Peyer's patch (tissue), 4 donors: ENCODE data around the gene SMYD1. TPM values are rescaled to one million over a fixed set of nuclear protein-coding genes. Genes with fewer than 3 reads are reported as not detected.
"Not testable (repeated sequence)": the region's sequence is repeated elsewhere in the genome, so short reads cannot be mapped to it uniquely, and the experiment has no call there.

Source experiments
- DNase-seq, 3 donors: peaks; one replicate each; pipeline ENCODE4 v3.0.0-alpha.2; 2017 to 2019
- H3K27ac ChIP-seq, 4 donors: fragments of 200-600 bp; sonication (generic); one replicate each; pipeline ENCODE4 v1.5.1; 2016 to 2019
- H3K27me3 ChIP-seq, 2 donors: fragments of 200-600 bp; sonication (generic); one replicate each; pipeline ENCODE4 v1.5.1; 2019
- H3K36me3 ChIP-seq, 3 donors: fragments of 200-600 bp; sonication (generic); one replicate each; pipeline ENCODE4 v1.5.1; 2016 to 2019
- H3K4me1 ChIP-seq, 4 donors: fragments of 200-600 bp; sonication (generic); one replicate each; pipeline ENCODE4 v1.5.1; 2016 to 2019
- H3K4me3 ChIP-seq, 4 donors: fragments of 200-600 bp; sonication (generic); 1 replicate in 3 of 4; 2 replicates in 1 of 4; pipeline ENCODE4 v1.5.1; 2016 to 2019; ENCODE audit warnings: mild to moderate bottlenecking in 1 of 4
- H3K9me3 ChIP-seq, 4 donors: fragments of 200-600 bp; sonication (generic); one replicate each; pipeline ENCODE4 v1.5.1; 2016 to 2019; ENCODE audit warnings: mild to moderate bottlenecking in 1 of 4
- CTCF ChIP-seq, 6 experiments: fragments of 450-650 bp in 4 of 6; fragments of 200-600 bp in 2 of 6; sonication (generic) in 1 of 6; IDR thresholded peaks; one replicate each; pipeline ENCODE4 v1.5.1; 2017 to 2019; ENCODE audit warnings: antibody characterized with exemption in 6 of 6, mild to moderate bottlenecking in 3 of 6, moderate library complexity in 1 of 6
- POLR2A ChIP-seq, 2 donors: fragments of 450-650 bp; IDR thresholded peaks; one replicate each; pipeline ENCODE4 v1.5.1; 2017; ENCODE audit warnings: antibody characterized with exemption in 2 of 2, mild to moderate bottlenecking in 2 of 2, moderate library complexity in 2 of 2
- total RNA-seq, 4 donors: library from RNA; depleted of rRNA; stranded (reverse); fragments of >200 nt; gene quantifications; one replicate each; pipeline ENCODE4 v1.1.0, GENCODE V29; 2016

The SMYD1 gene
- 1 to 10 TPM in 1 of 4 donors, under 1 TPM in 1, not detected in 2; 0.67 to 2.7 TPM for total RNA-seq

DNA sequence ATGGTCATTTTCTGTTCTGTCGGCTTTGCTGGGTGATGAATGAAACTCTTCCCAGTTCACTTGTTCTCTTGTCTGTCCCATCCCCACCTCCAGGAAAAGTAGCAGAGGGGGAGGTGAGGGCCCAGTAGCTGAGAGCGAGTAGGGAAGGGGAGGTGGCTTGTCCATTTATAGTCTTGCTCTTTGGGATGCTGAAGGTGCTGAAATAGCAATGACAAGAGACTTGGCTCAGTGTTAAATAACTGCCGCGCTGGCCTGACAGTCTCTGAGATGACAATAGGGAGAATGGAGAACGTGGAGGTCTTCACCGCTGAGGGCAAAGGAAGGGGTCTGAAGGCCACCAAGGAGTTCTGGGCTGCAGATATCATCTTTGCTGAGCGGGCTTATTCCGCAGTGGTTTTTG is at the start of gene SMYD1:
TSS of gene SMYD1 (plus strand) at position 228 of the 400 bp plus-strand sequence. CDS start at position 268, 40 bp downstream.
- no peak for DNase-seq
- TF ChIP-seq CTCF (IDR thresholded peaks at IDR 0.05) (no peak), POLR2A (IDR thresholded peaks at IDR 0.05) (no peak)

DNA sequence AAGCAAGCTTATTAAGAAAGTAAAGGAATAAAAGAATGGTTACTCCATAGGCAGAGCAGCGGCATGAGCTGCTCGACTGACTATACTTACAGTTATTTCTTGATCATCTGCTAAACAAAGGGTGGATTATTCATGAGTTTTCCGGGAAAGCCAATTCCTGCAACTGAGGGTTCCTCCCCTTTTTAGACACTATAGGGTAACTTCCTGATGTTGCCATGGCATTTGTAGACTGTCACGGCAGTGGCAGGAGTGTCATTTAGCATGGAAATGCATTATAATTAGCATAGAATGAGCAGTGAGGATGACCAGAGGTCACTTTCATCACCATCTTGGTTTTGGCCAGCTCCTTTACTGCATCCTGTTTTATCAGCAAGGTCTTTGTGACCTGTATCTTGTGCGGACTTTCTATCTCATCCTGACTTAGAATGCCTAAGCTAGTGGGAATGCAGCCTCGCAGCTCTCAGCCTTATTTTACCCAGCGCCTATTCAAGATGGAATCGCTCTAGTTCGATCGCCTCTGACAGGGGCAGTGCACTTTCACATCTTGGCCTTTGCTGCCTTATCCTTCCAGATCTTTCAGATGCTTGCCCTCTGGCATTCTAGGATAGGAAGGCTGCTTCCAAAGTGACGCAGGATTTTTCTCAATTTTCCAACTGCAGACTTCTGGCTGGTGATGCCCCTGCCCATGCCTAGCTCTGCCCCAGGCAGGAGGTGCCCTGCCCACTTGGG is 49.4 kb upstream of the SMYD1 start:
- H3K27me3 ChIP-seq, DNase-seq, H3K4me3 ChIP-seq, H3K9me3 ChIP-seq, H3K4me1 ChIP-seq, H3K36me3 ChIP-seq: not testable (repeated sequence)
- H3K27ac ChIP-seq, result peak overlapping the region in 1 of 4 donors; percentile 88

More for the DNA sequence above, at the start of gene SMYD1:
- no peaks in the 10 kb centered on the region for H3K4me1 ChIP-seq
- no peaks in the 10 kb centered on the region for H3K36me3 ChIP-seq
- H3K27ac ChIP-seq, result peak within 1 kb of the TSS in 1 of 4 donors; percentile 64
- H3K4me3 ChIP-seq, result peak within 1 kb of the TSS in 1 of 4 donors; percentile 18
- H3K9me3 ChIP-seq, result no peaks in the 10 kb centered on the region
- no peaks in the 10 kb centered on the region for H3K27me3 ChIP-seq

DNA sequence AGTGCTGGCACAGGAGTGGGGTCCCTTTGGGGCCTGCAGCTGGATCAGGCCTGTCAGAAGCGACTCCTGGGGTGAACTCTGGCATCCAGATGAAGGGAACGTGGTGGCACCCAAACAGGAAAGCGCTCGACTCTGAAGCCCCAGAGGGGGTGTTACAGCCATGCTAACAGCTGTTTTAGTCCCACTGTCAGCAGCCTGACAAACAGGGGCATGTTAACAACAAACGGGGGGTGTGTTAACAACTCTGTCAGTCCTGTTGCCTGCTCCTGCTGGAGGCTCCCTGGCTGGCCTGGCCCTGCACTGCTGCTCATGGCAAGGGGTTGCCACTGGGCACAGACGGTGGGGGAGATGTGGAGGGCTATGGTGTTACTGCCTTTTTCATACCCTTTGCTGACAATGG is 48.7 kb upstream of the SMYD1 start:
- no peak for DNase-seq
- Histone ChIP-seq H3K27me3 (no peaks in the 10 kb centered on the region), H3K4me3 (no peak overlapping the region), H3K36me3 (no peaks in the 10 kb centered on the region), H3K27ac (no peak overlapping the region), H3K4me1 (peaks cover 0 to 7% (median 3%) of the 10 kb centered on the region in 4 donors), H3K9me3 (no peaks in the 10 kb centered on the region)
- TF ChIP-seq CTCF (IDR thresholded peaks at IDR 0.05), result no peak
- no peak for TF ChIP-seq POLR2A (IDR thresholded peaks at IDR 0.05)

DNA sequence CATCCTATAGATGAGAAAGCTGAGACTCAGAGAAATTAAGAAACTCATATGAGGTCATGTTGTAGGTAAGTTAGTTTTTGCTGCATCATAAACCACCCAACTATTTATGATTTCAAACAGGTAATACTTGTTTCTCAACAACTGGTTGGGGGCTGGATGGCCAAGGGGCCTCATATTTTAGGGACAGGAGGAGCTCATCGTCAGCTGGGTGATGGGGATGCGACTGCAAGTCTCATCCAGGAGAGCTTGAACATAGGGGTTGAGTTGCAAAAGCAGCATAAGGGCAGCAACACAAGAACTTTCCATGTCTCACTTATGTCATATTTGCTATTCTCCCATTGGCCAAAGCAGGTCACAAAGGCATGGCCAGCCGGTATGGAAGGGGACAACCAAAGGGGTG is 47.6 kb upstream of the SMYD1 start:
- DNase-seq, result no peak
- TF ChIP-seq POLR2A (IDR thresholded peaks at IDR 0.05) (no peak), CTCF (IDR thresholded peaks at IDR 0.05) (no peak)
- Histone ChIP-seq H3K27ac (no peak overlapping the region), H3K27me3 (no peaks in the 10 kb centered on the region), H3K4me3 (no peak overlapping the region), H3K36me3 (no peaks in the 10 kb centered on the region), H3K9me3 (no peaks in the 10 kb centered on the region), H3K4me1 (peaks cover 0 to 7% (median 3%) of the 10 kb centered on the region in 4 donors)

GRCh38 chr2:88022669-88022921 is 45.0 kb upstream of the SMYD1 start:
- no peak for DNase-seq
- H3K4me3 ChIP-seq, result no peak overlapping the region
- H3K9me3 ChIP-seq, result no peaks in the 10 kb centered on the region
- no peak for TF ChIP-seq POLR2A (IDR thresholded peaks at IDR 0.05)
- TF ChIP-seq CTCF (IDR thresholded peaks at IDR 0.05), result no peak
- peaks cover 0 to 10% (median 0%) of the 10 kb centered on the region in 3 donors for H3K36me3 ChIP-seq
- H3K27ac ChIP-seq, result no peak overlapping the region
- peaks cover 0 to 2% (median under 1%) of the 10 kb centered on the region in 4 donors for H3K4me1 ChIP-seq
- no peaks in the 10 kb centered on the region for H3K27me3 ChIP-seq

- no peaks in the 10 kb centered on the region for H3K9me3 ChIP-seq
- H3K27me3 ChIP-seq, result no peaks in the 10 kb centered on the region
- no peak overlapping the region for H3K4me3 ChIP-seq
- TF ChIP-seq POLR2A (IDR thresholded peaks at IDR 0.05) (no peak), CTCF (IDR thresholded peaks at IDR 0.05) (no peak)
- no peak for DNase-seq
- H3K36me3 ChIP-seq, result peaks cover 0 to 26% (median 0%) of the 10 kb centered on the region in 3 donors
- H3K27ac ChIP-seq, result no peak overlapping the region
- H3K4me1 ChIP-seq, result no peaks in the 10 kb centered on the region
Observed at GRCh38 chr2:88024509-88024908, 43.1 kb upstream of the SMYD1 start.
